NCI-H446 treated with DMSO at 0.1 percent for 48 hours (cell line): ENCODE data around the gene TMED4.

Experiments used
- DNase-seq: peaks from one replicate; lab custom pipeline; 2025; lab: John Stamatoyannopoulos, UW

The TMED4 gene

GRCh38 chr7:44581879-44582603 lies at the start of gene TMED4:
TSS of gene TMED4 (minus strand) at chr7:44582231. CDS start at chr7:44582206, 25 bp downstream.
- peak; percentile 99 for DNase-seq

- no peak for DNase-seq
These were observed 49.6 kb upstream of the TMED4 start for GRCh38 chr7:44631458-44632115.

GRCh38 chr7:44630792-44631457 lies 48.9 kb upstream of the TMED4 start:
- no peak for DNase-seq

GRCh38 chr7:44629829-44630522 lies 47.9 kb upstream of the TMED4 start:
- DNase-seq, result no peak

DNA sequence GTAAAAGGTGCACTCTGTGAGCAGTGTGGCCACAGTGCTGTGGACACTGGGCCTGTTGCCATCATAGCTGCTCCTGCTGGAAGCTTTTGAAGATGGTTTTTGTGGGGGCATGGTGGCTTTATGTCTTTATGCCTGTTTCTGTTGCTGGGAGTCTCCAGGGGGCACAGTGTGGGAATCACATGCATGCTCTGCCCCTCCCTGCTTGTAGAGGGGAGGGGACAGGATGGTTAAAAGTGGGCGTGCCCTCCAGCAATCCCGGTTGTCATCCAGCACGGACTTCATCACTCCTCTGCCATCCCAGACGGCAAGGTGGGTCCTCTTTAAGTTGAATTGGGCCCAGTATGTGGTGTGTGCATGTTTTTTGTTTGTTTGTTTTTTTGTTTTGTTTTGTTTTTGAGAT lies 44.6 kb upstream of the TMED4 start:
- no peak for DNase-seq

DNA sequence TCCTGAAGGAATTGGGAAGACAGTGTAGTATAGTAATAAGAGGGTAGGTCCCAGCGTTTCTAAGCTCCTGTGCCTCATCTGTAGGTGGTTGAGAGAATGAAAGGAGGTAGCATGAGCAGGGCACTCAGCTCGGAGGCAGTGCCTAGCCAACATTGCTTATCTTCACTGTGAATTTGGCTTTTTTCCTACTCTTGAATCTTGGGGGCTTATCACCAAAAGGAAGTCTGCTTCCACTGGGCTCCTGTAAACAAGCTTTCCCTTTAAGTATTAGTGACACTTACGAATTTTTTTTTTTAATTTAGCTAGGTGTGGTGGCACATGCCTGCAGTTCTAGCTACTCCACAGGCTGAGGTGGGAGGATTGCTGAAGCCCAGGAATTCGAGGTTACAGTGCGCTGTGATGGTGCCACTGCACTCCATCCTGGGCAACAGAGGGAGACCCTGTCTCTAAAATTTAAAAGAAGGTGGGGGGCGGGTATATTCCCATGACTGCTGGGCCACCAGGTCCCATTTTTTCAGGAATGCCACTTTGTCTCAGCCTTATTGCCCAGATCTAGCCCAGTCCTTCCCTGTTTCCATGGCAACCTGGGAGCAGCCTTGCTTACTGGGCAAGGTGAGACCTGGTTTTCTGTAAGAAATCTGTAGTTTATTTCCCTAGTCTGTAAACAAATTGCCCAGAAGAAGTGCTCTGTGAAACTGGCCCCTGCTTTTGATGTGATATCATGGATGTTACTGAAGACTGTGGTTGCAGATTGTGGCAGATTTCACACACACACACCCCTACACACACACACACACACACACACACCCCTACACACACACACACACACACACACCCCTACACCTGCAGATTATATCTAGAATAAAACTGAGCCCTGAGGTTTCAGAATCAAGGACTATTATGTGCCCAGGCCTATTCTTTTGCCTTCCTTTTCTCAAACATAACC lies 43.8 kb upstream of the TMED4 start:
- no peak for DNase-seq

- DNase-seq, result no peak
These were observed 42.3 kb upstream of the TMED4 start for GRCh38 chr7:44624318-44624717.

GRCh38 chr7:44622342-44623151 lies 40.5 kb upstream of the TMED4 start:
- DNase-seq, result no peak

GRCh38 chr7:44621750-44622103 lies 39.7 kb upstream of the TMED4 start:
- DNase-seq, result no peak

GRCh38 chr7:44621034-44621749 lies 39.2 kb upstream of the TMED4 start:
- DNase-seq, result no peak

- no peak for DNase-seq
These were observed 36.7 kb upstream of the TMED4 start for GRCh38 chr7:44618753-44619152.

DNA sequence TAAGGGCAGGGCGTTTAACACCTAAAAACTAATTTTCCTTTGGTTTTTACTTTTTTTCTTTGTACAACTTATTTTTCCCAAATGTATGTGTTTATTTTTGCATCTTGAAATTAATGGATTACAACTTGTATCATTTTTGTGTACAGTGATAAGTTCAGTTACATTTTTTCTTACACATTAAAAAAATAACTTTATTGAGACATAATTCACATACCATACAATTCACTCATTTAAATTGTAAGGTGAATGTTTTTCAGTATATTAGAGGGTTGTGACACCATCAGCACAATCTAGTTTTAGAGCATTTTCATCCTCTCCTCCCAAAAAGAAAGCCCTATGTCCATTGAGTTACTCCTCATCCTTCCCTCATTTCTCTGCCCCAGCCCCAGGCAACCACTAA lies 36.0 kb upstream of the TMED4 start:
- no peak for DNase-seq

GRCh38 chr7:44617225-44617890 lies 35.3 kb upstream of the TMED4 start:
- no peak for DNase-seq

DNA sequence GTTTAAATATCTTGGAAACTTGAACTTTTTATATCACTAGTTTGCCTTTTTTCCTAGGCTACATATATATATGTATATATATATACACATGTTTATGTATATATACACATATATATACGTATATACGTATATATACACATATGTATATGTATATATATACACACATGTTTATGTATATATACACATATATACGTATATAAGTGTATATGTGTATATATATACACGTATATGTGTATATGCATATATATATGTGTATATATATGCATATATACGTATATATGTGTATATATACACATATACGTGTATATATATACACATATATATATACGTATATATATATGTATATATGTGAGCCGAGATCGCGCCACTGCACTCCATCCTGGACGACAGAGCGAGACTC lies 34.5 kb upstream of the TMED4 start:
- DNase-seq, result no peak

GRCh38 chr7:44615793-44616192 lies 33.8 kb upstream of the TMED4 start:
- no peak for DNase-seq

DNA sequence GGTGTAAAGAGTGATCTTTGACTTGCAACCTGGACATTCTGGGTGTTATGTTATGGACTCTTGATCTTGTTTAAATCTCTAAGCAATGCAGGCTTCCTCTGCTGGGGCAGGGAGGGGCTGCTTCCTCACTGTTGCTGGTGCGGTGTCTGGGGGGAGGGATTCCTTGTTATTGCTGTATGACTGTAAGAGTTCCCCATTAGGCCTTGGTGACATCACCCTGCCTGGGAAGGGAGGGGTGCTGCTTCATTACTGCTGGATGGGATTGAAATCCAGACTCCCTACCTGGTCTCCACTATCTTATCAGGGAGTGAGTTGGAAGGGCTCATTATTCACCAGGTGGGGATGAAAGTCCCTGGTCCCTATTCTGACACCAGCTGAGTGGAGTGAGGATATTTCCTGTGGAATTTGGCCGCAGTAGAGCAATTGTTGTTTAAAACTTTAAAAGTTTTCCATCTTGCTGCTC lies 33.1 kb upstream of the TMED4 start:
- no peak for DNase-seq

DNA sequence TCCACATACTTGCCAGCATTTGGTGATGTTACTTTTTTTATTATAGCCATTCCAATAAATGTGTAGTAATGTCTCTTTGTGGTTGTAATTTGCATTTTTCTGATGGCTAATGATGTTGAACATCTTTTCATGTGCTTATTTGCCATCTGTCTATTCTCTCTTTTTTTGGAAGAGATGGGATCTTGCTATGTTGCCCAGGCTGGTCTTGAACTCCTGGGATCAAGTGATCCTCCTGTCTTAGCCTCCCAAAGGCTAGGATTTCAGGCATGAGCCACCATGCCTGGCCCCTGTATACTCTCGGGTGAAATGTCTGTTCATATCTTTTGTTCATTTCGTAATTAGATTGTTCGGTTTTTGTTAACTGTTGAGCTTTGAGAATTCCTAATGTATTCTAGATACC lies 27.8 kb upstream of the TMED4 start:
- no peak for DNase-seq

GRCh38 chr7:44608916-44609648 lies 27.1 kb upstream of the TMED4 start:
- DNase-seq, result no peak
